ENCODE data around the gene LRRC26. TPM values are rescaled to one million over a fixed set of nuclear protein-coding genes. Genes with fewer than 3 reads are reported as not detected.

Gene LRRC26
- total RNA-seq, 1 experiment from 2014 or later: not detected

DNA sequence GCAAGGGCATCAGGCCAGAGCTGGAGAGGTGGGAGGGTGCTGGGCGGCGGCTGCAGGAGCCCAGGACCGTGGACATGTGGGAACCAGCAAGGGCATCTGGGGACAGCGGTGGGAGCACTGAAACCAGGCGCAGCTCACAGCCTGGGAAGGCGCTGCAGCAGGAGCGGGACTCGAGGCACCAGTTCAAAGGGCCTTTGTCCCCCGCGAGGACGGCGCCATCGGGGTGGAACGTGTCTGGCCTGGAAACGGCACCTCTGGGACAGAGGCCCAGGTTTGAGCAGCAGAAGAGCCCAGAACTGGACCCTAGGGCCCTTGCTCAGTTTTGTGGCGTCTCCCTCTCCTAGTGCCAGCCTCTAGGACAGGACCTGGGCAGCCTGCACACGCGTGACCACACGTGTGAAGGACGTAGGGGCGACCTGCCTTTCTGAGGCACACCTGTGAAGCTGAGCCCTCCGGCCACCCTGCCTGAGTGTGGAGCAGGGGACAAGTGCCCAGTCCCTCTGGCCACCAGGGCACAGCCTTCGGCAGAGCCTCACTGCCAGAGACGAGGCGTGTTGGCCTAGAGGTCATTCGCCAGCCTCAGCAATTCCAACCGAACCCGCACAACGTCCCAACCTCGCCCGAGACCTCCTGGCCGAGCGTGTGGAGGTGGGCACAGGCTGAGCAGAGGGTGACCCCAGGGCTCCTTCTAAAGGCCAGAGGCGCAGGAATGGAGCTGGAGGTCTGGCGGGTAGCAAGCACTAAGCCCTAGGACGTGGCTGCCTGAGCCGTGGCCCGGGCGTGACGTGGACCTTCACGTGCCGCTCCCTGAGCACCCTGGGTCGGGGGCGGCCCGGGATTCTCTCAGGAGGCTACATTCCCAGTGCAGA lies 4.2 kb upstream of the LRRC26 start:
- CTCF ChIA-PET: no interaction called here
- Histone ChIP-seq H3K36me3 (ENCODE audit: insufficient read depth, low read length, poor library complexity, severe bottlenecking) (no peaks in the 10 kb centered on the region), H3K27me3 (replicated peaks; ENCODE audit: insufficient read depth, low read depth, low read length, poor library complexity) (peaks cover 24% of the 10 kb centered on the region), H3K9me3 (ENCODE audit: low read depth, low read length, poor library complexity, severe bottlenecking) (no peaks in the 10 kb centered on the region), H3K4me1 (ENCODE audit: insufficient read depth, low read length, poor library complexity, severe bottlenecking) (peaks cover 3% of the 10 kb centered on the region), H3K4me3 (ENCODE audit: low read depth, low read length, poor library complexity, severe bottlenecking) (no peak overlapping the region), H3K27ac (ENCODE audit: low read depth, low read length, poor library complexity, severe bottlenecking) (no peak overlapping the region)
- no TSS peak for BruUV-seq (replicated peaks)
- POLR2A ChIA-PET (ENCODE audit: low non-redundant PET): no interaction called here
- intact Hi-C loops (cut with micrococcal nuclease; ENCODE audit: unreplicated experiment): no loop called here
- DNase-seq (ENCODE audit: low spot score): no peak
- no peak for TF ChIP-seq CTCF (conservative IDR thresholded peaks at IDR 0.05; ENCODE audit: low read depth, low read length)
- TF ChIP-seq EZH2 (IDR thresholded peaks at IDR 0.05; ENCODE audit: borderline replicate concordance, low read depth, low read length, poor library complexity, severe bottlenecking): no peak

- ChIA-PET CTCF (interaction anchor here (0.6 kb wide), 2 partner anchors 13 to 29 kb away, joined by 3 read pairs; no protein-coding TSS in a partner anchor), POLR2A (ENCODE audit: low non-redundant PET) (no interaction called here)
- Histone ChIP-seq H3K27ac (ENCODE audit: low read depth, low read length, poor library complexity, severe bottlenecking) (no peak overlapping the region), H3K27me3 (replicated peaks; ENCODE audit: insufficient read depth, low read depth, low read length, poor library complexity) (peaks cover 32% of the 10 kb centered on the region), H3K9me3 (ENCODE audit: low read depth, low read length, poor library complexity, severe bottlenecking) (no peaks in the 10 kb centered on the region), H3K36me3 (ENCODE audit: insufficient read depth, low read length, poor library complexity, severe bottlenecking) (no peaks in the 10 kb centered on the region), H3K4me1 (ENCODE audit: insufficient read depth, low read length, poor library complexity, severe bottlenecking) (peaks cover 3% of the 10 kb centered on the region), H3K4me3 (ENCODE audit: low read depth, low read length, poor library complexity, severe bottlenecking) (no peak overlapping the region)
- no TSS peak for BruUV-seq (replicated peaks)
- TF ChIP-seq EZH2 (IDR thresholded peaks at IDR 0.05; ENCODE audit: borderline replicate concordance, low read depth, low read length, poor library complexity, severe bottlenecking) (no peak), CTCF (conservative IDR thresholded peaks at IDR 0.05; ENCODE audit: low read depth, low read length) (no peak)
- intact Hi-C loops (cut with micrococcal nuclease; ENCODE audit: unreplicated experiment): no loop called here
- DNase-seq (ENCODE audit: low spot score): no peak
These were observed 3.3 kb upstream of the LRRC26 start for GRCh38 chr9:137172901-137173795.

DNA sequence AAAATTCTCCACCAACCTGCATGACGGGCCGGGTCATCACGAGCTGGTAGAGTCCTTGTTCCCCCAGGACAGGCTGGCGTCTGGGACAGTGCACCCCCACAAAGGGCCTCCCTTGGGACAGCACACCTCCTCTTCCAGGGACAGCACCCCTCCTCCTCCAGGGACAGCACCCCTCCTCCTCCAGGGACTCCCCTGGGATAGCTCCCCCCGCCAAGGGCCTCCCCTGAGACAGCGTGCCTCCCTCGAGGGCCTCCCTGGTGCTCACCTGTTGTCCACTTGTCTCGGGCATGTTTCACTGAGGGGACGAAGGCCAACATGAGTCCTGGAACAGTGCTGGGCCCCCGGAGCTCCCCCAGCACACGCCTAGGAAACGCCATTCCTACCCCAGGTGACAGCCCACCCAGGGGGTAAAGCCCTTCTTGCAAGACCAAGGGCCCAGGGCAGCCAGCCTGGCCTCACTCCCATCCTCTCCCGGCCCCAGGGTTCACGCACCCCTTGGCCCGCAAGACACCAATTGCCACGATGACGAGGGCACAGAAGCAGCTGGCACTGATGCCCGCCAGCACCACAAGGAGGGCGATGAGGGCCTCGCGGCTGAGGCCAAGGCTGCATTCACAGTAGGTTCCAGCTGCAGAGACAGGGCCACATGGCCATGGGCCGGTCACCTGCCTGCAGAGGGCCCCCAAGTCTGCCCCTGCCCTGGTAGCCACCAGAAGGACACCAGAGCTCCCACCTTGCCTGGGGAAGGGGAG lies 1.5 kb upstream of the LRRC26 start:
- Histone ChIP-seq H3K36me3 (ENCODE audit: insufficient read depth, low read length, poor library complexity, severe bottlenecking) (no peaks in the 10 kb centered on the region), H3K9me3 (ENCODE audit: low read depth, low read length, poor library complexity, severe bottlenecking) (no peaks in the 10 kb centered on the region), H3K4me1 (ENCODE audit: insufficient read depth, low read length, poor library complexity, severe bottlenecking) (peaks cover 3% of the 10 kb centered on the region), H3K27ac (ENCODE audit: low read depth, low read length, poor library complexity, severe bottlenecking) (no peak overlapping the region), H3K4me3 (ENCODE audit: low read depth, low read length, poor library complexity, severe bottlenecking) (no peak overlapping the region), H3K27me3 (replicated peaks; ENCODE audit: insufficient read depth, low read depth, low read length, poor library complexity) (peaks cover 50% of the 10 kb centered on the region)
- intact Hi-C loops (cut with micrococcal nuclease; ENCODE audit: unreplicated experiment): no loop called here
- POLR2A ChIA-PET (ENCODE audit: low non-redundant PET): no interaction called here
- DNase-seq (ENCODE audit: low spot score): no peak
- TF ChIP-seq EZH2 (IDR thresholded peaks at IDR 0.05; ENCODE audit: borderline replicate concordance, low read depth, low read length, poor library complexity, severe bottlenecking) (no peak), CTCF (conservative IDR thresholded peaks at IDR 0.05; ENCODE audit: low read depth, low read length) (no peak)
- BruUV-seq (replicated peaks): no TSS peak
- CTCF ChIA-PET: interaction anchor here (0.7 kb wide), 1 partner anchor 42 kb away, joined by 3 read pairs; no protein-coding TSS in a partner anchor

Data from A673 (cell line).